GOT3 (cell line): ENCODE measurements around the gene LRR1.
"Not testable (repeated sequence)": the region's sequence is repeated elsewhere in the genome, so short reads cannot be mapped to it uniquely, and the experiment has no call there.

Experiments used
- DNase-seq: peaks from one replicate; lab custom pipeline; 2025; ENCODE audit warnings: mixed read lengths; lab: John Stamatoyannopoulos, UW

Gene LRR1

DNA sequence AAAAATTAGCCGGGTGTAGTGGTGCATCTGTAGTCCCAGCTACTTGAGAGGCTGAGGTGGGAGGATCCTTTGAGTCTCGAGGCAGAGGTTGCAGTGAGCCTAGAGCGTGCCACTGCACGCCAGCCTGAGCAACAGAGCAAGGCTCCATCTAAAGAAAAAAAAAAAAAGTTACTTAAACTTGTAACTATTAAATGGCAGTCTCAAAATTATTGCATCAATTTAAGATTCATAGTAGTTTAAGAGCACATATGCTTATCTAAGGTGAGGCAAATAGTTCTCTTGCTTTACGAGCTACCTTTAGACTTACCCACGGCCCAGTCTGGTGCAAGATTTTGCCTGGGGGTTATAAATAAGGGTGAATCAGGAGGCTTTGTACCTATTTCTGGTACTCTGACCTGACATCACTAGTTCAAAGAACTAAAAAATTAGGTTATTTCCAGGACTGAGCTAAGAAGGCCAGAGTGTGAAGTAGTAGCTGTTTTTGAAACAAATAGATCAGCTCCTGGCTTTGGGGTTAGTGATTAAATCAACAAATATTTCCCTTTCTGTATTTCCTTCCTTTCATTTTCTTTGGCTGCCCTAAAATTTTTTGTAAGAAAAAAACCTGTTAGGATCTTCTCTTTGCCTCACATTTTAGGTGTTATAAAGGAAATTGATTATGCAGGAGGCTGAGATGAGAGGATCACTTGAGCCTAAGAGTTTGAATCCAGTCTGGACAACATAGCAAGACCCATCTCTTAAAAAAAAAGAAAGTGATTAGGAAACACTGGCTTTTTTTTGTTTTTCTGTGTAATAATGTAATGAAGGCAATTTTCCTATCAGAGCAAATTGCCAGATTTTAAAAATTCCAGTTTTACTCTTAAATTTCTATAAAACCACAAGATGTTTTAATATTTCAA is 25.4 kb downstream of the LRR1 start:
- no peak for DNase-seq

DNA sequence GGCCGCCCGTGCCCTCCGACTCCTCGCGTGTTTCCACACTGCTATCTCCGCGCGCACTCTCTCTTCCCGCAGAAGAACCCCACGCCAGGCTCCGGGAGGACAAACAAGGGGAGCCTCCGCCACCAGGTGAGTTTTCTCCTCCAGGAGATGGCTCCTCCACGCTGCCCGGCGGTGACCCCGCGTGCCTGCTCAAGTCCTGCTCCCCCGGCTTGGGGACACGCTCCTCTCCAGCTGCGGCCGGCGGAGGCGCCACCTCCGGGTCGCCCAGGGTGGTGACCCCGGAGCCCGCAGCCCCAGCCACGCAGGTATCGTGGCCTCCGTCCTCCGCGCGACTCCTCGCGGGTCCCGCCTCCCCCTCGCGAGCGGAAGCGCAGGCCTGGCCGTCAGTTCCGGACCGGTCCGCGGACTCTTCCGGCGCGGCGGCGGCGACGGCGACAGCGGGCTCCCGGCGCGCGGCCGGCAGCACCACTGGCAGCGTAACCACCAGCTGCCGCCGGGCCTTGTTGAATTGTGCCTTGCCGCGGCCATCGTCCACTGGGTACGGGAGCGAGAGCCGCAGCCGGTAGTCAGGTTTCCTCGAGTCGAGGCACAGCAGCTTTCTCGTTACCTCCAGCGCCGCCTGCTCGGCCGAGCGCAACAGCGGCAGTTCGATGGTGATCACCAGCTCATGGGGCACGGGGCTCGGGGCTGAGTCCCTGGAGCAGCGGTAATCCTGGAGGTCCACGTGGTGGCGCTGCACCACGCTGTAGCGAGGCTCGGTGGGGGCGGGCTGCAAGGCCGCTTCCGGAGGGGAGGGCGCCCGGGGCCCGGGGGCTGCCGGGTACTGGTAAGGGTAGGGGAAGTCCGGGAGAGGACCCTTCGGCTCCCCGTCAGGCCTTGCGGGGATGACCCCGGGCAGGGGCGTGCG is 35.2 kb downstream of the LRR1 start:
- DNase-seq, result peak; percentile 74

DNA sequence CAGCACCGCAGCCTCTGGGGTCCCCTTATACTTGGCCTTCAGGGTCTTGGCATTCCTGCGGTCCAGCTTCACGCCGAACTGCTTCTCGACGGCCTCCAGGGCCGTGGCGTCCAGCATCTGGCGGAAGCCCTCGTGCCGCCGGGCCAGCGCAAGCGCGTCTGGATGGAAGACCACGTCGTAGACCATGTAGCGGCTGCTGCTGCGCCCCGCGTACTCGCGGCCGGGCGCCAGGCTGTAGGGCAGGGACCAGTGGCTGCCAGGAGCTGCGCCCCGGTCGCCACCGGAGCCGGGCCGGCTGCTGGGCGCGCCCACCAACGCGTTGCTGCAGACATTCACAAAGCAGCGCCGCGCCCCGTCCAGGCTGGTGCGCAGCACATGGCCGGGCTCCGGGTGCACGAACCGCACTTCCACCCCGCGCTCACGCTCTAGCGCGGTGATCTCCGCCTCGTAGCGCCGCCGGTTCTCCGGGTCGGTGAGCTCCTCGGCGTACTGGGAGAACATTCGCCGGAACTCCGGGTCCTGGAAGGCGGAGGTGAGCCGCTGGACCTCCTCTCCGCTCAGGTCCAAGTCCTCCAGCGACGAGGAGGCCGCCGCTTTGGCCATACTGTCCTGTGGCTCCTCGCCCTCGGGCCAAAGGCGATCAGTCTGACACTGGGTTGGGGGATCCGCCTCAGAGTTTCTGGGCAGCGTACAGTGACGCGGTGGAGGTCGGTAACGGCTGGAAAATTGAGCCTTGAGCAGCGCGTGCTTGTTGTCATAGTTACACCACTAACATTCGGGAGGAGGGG is 36.0 kb downstream of the LRR1 start, which contains the start of gene DNAAF2:
Gene DNAAF2, minus strand, starts transcription at position 698 of the 788 bp plus-strand sequence. Its CDS starts 95 bp downstream, at position 603.
- DNase-seq, result peak; percentile 63

DNA sequence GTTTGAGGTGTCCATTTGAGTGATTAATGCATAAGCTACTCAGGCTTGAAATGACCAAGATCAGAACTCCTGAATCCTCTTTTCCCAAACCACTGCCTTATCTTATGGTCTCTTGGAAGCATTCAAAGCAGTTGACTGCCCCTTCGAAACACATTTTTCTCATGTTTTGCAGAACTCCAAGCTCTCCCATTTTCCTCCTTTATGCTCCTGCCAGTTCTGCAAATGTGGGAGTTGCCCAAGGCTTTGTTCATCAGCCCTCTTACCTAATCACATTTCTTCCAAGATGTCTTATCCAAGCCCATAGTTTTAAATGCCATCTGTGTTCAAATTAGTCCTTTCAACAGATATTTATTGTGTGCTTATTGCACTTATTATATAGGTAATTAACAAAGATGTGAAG is 38.1 kb downstream of the LRR1 start:
- DNase-seq, result no peak

DNA sequence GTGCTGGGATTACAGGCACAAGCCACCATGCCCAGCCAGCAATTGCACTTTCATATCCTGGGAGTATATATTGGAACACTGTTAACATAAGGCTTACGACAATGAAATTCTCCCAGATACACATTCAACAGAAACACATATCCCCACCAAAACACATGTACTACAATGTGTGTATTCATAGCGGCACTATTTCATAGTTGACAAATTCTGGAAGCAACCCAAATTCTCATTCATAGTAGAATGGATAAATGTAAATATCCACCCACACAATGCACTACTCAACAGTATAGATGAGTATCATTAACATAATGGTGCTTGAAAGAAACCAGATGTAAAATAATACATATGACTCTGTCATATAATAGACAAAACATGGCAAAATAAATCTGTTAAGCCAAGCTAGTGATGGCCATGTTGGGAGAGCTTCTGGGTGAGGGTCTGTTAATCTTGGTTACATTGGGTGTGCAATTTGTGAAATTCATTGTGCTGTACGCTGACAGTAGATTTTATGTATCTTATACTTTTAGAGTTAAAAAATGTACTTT is 38.9 kb downstream of the LRR1 start:
- no peak for DNase-seq

DNA sequence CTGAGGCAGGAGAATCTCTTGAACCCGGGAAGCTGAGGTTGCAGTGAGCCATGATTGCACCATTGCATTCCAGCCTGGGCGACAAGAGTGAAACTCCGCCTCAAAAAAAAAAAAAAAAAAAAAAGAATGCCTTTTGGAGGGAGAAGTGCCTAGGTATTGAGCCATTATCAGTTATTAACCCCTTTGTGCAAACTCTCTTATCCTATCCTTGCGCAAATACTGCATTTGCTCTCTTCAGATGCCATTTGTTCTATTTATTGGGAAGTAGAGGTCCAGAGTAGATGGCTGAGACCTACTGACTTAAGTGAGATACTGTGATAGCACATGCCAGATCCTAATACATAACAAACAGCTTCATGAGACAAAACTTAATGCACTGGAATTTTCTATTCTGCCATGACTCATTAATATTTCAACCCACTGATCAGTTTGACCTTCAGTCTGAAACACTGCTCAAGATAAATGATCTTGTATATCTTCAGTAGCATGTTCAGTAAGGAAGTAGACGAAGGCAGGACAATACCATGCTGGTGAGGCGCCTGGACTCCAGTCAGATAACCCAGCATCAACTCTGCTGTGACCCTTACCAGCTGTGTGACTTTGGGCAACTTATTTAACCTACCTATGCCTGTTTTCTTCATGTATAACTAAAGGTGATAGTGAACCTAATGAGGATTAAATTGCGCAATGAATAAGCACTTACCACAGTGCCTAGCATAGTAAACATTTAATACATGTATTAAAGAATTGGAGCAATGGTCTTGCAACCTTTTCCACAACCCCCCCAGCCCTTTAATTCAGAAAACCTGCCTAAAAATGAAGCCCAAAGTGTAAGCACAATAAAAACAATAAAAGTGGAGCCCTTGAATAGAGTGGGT is 42.0 kb downstream of the LRR1 start:
- DNase-seq, result no peak

DNA sequence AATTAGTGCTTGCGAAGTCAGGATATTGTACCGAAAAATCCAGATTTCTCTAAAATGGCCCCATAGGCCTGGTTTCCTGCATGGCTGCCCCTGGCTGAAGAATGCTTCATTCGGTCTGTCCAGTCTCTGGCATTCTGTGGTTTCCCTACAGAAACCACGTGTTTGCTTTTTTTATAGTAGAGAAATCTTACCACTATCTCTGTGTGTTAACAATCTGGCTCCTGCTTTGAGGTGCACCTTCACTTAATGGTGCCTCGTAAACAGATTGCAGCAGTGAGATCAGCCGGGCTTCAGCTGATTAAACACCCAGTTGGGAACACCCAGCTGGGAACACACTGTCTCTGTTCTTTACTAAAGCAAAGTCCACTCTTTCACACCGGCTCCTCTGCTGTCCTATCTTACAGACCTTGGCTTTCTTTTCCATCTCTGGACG is 43.0 kb downstream of the LRR1 start:
- DNase-seq, result no peak

DNA sequence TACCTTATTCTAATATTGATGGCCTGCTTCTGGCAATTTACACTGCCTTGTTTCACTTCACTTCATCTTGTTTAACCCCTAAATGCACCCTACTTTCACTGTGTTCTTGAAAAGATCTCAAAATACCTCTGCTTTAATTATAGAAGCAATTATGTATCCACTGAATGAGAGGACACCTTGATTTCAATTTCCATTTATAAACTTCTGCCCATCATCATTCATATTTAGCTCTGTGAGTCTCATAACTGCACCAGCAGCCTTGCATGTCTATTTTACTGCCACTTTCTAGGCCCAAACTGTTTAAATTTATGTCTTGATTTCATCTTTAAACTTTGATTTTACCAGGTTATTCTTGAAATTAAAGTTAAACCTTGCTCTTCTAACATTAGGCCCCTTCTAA is 43.4 kb downstream of the LRR1 start:
- DNase-seq, result no peak

DNA sequence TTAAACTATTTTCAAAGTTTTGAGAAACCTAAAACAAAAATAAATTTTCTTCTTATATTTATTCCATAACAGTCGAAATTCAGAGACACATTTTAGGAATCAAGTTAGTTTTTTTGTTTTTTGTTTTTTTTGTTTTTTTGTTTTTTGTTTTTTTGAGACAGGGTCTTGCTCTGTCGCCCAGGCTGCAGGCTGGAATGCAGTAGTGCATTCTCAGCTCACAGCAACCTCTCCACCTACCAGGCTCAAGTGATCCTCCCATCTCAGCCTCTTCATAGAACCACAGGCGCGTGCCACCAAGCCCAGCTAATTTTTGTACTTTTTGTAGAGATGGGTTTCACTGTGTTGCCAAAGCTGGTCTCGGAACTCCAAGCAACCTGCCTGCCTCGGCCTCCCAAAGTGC is 54.8 kb downstream of the LRR1 start:
- DNase-seq, result no peak

DNA sequence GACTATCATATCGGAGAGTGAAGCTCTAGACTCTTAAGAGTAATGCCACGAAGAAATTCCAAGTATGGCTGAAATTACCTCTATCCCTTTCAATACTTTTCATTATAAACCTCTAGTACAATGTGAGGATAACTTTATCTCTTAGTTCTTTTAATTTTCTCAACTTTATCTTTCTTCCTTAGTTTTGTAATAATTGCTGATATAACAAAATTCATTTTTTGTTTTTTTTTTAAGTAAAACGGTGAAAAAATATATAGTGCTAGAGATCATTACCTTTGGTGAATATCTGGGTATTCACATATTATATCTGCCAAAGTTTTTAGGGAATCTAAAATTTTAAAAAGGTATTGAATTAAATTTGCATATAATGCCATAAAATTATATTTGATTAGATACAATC is 55.8 kb downstream of the LRR1 start:
- no peak for DNase-seq

DNA sequence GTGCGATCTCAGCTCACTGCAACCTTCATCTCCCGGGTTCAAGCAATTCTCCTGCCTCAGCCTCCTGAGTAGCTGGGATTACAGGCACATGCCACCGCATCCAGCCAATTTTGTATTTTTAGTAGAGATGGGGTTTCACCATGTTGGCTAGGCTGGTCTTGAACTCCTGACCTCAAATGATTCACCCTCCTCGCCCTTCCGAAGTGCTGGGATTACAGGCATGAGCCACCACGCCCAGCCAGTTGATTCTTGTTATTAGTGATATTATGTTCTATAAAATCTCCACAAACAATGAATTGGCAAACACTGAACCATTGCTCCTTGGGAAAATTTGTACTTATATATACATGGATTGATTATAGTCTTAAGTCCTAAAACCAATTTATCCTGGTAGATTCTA is 58.8 kb downstream of the LRR1 start:
- DNase-seq, result not testable (repeated sequence)

DNA sequence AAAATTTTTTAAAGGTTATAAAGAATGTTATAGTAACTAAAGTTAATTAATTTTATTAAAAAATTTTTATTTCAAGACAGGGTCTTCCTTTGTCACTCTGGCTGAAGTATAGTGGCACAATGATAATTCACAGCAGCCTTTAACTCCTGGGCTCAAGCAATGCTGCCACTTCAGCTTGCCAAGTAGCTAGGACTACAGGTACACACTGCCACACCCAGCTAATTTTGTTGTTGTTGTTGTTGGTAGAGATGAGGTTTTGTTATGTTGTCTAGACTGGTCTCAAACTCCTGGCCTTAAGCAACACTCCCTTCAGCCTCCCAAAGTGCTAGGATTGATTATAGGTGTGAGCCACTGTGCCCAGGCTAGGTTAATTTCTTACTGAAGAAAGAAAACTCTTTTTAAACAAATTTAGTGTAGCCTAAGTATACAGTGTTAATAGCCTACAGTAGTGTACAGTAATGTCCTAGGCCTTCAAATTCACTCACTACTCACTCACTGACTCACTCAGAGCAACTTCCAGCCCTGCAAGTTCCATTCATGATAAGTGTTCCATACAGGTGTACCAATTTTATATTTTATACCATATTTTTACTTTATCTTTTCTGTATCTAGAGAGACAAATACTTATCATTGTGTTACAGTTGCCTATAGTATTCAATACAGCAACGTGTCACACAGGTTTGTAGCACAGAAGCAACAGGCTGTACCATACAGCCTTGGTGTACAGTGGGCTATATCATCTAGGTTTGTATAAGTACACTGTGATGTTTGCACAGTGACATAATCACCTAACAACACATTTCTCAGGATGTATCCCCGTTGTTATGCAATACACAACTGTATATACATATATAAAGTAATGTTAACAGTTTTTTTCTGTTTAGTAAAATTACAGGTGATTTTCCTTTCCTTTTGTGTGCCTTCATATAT is 61.1 kb downstream of the LRR1 start:
- DNase-seq, result no peak
